Activated CD8-positive, alpha-beta memory T cell treated with anti-CD3 and anti-CD28 coated beads, Interleukin-2, amount 10 ng/mL, durations not matched to agents 7 days and 5 days (primary cell): ENCODE measurements around the gene ATP7A. TPM values are rescaled to one million over a fixed set of nuclear protein-coding genes. Genes with fewer than 3 reads are reported as not detected.
"Not testable (repeated sequence)": the region's sequence is repeated elsewhere in the genome, so short reads cannot be mapped to it uniquely, and the experiment has no call there.

Experiments used
- ATAC-seq: fragments of 150-1000 bp; cut with Tn5 transposase; one replicate; pipeline ENCODE4 v1.10.0; 2021; ENCODE audit warnings: moderate library complexity
- CTCF ChIA-PET: fragments of 350-600 bp; sonication (Branson Sonifier 250); formaldehyde crosslinking; loops from one replicate; lab custom pipeline; 2021; ENCODE audit warnings: antibody characterized with exemption; lab: Charles Lee
- DNase-seq: peaks from one replicate; pipeline ENCODE4 v3.0.0-alpha.2; 2020
- H3K27ac Mint-ChIP-seq: one replicate; pipeline ENCODE4 v1.8.0; 2021; ENCODE audit warnings: mild to moderate bottlenecking, mixed read lengths
- H3K27me3 Mint-ChIP-seq: one replicate; pipeline ENCODE4 v1.8.0; 2021; ENCODE audit warnings: mixed read lengths
- H3K36me3 Mint-ChIP-seq: one replicate; pipeline ENCODE4 v1.8.0; 2021; ENCODE audit warnings: mild to moderate bottlenecking, mixed read lengths
- H3K4me1 Mint-ChIP-seq: one replicate; pipeline ENCODE4 v1.8.0; 2021; ENCODE audit warnings: mixed read lengths
- H3K4me3 Mint-ChIP-seq: one replicate; pipeline ENCODE4 v1.8.0; 2021; ENCODE audit warnings: mild to moderate bottlenecking, moderate library complexity, mixed read lengths
- H3K9me3 Mint-ChIP-seq: one replicate; pipeline ENCODE4 v1.8.0; 2022; ENCODE audit warnings: low read depth, mixed read lengths
- total RNA-seq, 2 experiments: library from RNA; stranded (reverse); gene quantifications; one replicate each; pipeline ENCODE4 v1.2.3, GENCODE V29; 2021

The ATP7A gene
- total RNA-seq, 2 experiments from 2014 or later = 10.0 to 11.9 TPM

- no peak for DNase-seq
- no peak overlapping the region for H3K4me3 Mint-ChIP-seq
- CTCF ChIA-PET = interaction anchor here (0.7 to 2.6 kb wide), 12 partner anchors 10 to 125 kb away, joined by 3 to 14 read pairs (median 4); partner anchors contain the start of genes ATP7A and COX7B
- H3K36me3 Mint-ChIP-seq = no peaks in the 10 kb centered on the region
- no peak overlapping the region for H3K27ac Mint-ChIP-seq
- no peaks in the 10 kb centered on the region for H3K9me3 Mint-ChIP-seq
- H3K27me3 Mint-ChIP-seq = no peaks in the 10 kb centered on the region
- H3K4me1 Mint-ChIP-seq = peaks cover 3% of the 10 kb centered on the region
- ATAC-seq = peak; percentile 45
These were observed 114.0 kb downstream of the ATP7A start for GRCh38 chrX:78024349-78025059.

- peaks cover 3% of the 10 kb centered on the region for H3K4me1 Mint-ChIP-seq
- ATAC-seq = no peak
- CTCF ChIA-PET = no interaction called here
These were observed 117.3 kb downstream of the ATP7A start for GRCh38 chrX:78027798-78028197.

GRCh38 chrX:78029663-78030062, 119.2 kb downstream of the ATP7A start:
- no peak overlapping the region for H3K27ac Mint-ChIP-seq
- no peaks in the 10 kb centered on the region for H3K27me3 Mint-ChIP-seq
- H3K4me1 Mint-ChIP-seq = peaks cover 2% of the 10 kb centered on the region
- CTCF ChIA-PET = no interaction called here
- peaks cover 6% of the 10 kb centered on the region for H3K36me3 Mint-ChIP-seq
- no peak overlapping the region for H3K4me3 Mint-ChIP-seq
- DNase-seq (peak; percentile 40), ATAC-seq (no peak)
- no peaks in the 10 kb centered on the region for H3K9me3 Mint-ChIP-seq

More at GRCh38 chrX:78027798-78028197, 117.3 kb downstream of the ATP7A start:
- Mint-ChIP-seq H3K36me3 (peaks cover 2% of the 10 kb centered on the region), H3K4me3 (no peak overlapping the region), H3K27ac (no peak overlapping the region), H3K27me3 (no peaks in the 10 kb centered on the region), H3K9me3 (no peaks in the 10 kb centered on the region)
- DNase-seq = no peak

GRCh38 chrX:78035061-78035460, 124.6 kb downstream of the ATP7A start:
- no peak overlapping the region for H3K27ac Mint-ChIP-seq
- no peaks in the 10 kb centered on the region for H3K27me3 Mint-ChIP-seq
- DNase-seq (no peak), ATAC-seq (no peak)
- H3K4me3 Mint-ChIP-seq = no peak overlapping the region
- no peaks in the 10 kb centered on the region for H3K9me3 Mint-ChIP-seq
- CTCF ChIA-PET = interaction anchor here (1.5 kb wide), 1 partner anchor 10 kb away, joined by 3 read pairs; no protein-coding TSS in a partner anchor
- no peaks in the 10 kb centered on the region for H3K4me1 Mint-ChIP-seq
- H3K36me3 Mint-ChIP-seq = peaks cover 14% of the 10 kb centered on the region

GRCh38 chrX:78037881-78038280, 127.4 kb downstream of the ATP7A start:
- ATAC-seq (no peak), DNase-seq (no peak)
- no peak overlapping the region for H3K27ac Mint-ChIP-seq
- H3K27me3 Mint-ChIP-seq = no peaks in the 10 kb centered on the region
- no peaks in the 10 kb centered on the region for H3K9me3 Mint-ChIP-seq
- no peak overlapping the region for H3K4me3 Mint-ChIP-seq
- peaks cover 19% of the 10 kb centered on the region for H3K36me3 Mint-ChIP-seq
- no peaks in the 10 kb centered on the region for H3K4me1 Mint-ChIP-seq
- CTCF ChIA-PET = interaction anchor here (0.8 kb wide), 1 partner anchor 13 kb away, joined by 3 read pairs; no protein-coding TSS in a partner anchor

- H3K27me3 Mint-ChIP-seq = no peaks in the 10 kb centered on the region
- H3K4me3 Mint-ChIP-seq = no peak overlapping the region
- no peaks in the 10 kb centered on the region for H3K4me1 Mint-ChIP-seq
- no peak overlapping the region for H3K27ac Mint-ChIP-seq
- H3K9me3 Mint-ChIP-seq = no peaks in the 10 kb centered on the region
- H3K36me3 Mint-ChIP-seq = peaks cover 18% of the 10 kb centered on the region
- no peak for DNase-seq
- no peak for ATAC-seq
- CTCF ChIA-PET = interaction anchor here (1.5 kb wide), 1 partner anchor 18 kb away, joined by 3 read pairs; no protein-coding TSS in a partner anchor
These were observed 132.1 kb downstream of the ATP7A start for GRCh38 chrX:78042601-78043000.

- Mint-ChIP-seq H3K27me3 (no peaks in the 10 kb centered on the region), H3K36me3 (peaks cover 17% of the 10 kb centered on the region), H3K4me1 (no peaks in the 10 kb centered on the region), H3K9me3 (no peaks in the 10 kb centered on the region), H3K27ac (no peak overlapping the region), H3K4me3 (no peak overlapping the region)
- ATAC-seq = no peak
- no peak for DNase-seq
- CTCF ChIA-PET = no interaction called here
These were observed 135.9 kb downstream of the ATP7A start for GRCh38 chrX:78046362-78046761.

- H3K36me3 Mint-ChIP-seq = peaks cover 23% of the 10 kb centered on the region
- H3K27ac Mint-ChIP-seq = no peak overlapping the region
- CTCF ChIA-PET = no interaction called here
- ATAC-seq (no peak), DNase-seq (no peak)
- peaks cover 2% of the 10 kb centered on the region for H3K4me1 Mint-ChIP-seq
- H3K4me3 Mint-ChIP-seq = no peak overlapping the region
- H3K9me3 Mint-ChIP-seq = peaks cover 4% of the 10 kb centered on the region
- no peaks in the 10 kb centered on the region for H3K27me3 Mint-ChIP-seq
These were observed 137.6 kb downstream of the ATP7A start for GRCh38 chrX:78048052-78048451.

- Mint-ChIP-seq H3K27me3 (no peaks in the 10 kb centered on the region), H3K27ac (no peak overlapping the region), H3K36me3 (peaks cover 3% of the 10 kb centered on the region), H3K9me3 (no peaks in the 10 kb centered on the region), H3K4me1 (peaks cover 24% of the 10 kb centered on the region), H3K4me3 (no peak overlapping the region)
- CTCF ChIA-PET = interaction anchor here (0.6 kb wide), 1 partner anchor 20 kb away, joined by 3 read pairs; no protein-coding TSS in a partner anchor
- ATAC-seq (no peak), DNase-seq (no peak)
These were observed 153.2 kb downstream of the ATP7A start for GRCh38 chrX:78063687-78064086.

- DNase-seq (no peak), ATAC-seq (no peak)
- H3K27ac Mint-ChIP-seq = no peak overlapping the region
- no peaks in the 10 kb centered on the region for H3K27me3 Mint-ChIP-seq
- H3K4me1 Mint-ChIP-seq = peaks cover 24% of the 10 kb centered on the region
- CTCF ChIA-PET = interaction anchor here (0.6 to 1.5 kb wide), 2 partner anchors 20 to 29 kb away, joined by 3 to 5 read pairs; no protein-coding TSS in a partner anchor
- peaks cover 3% of the 10 kb centered on the region for H3K36me3 Mint-ChIP-seq
- H3K9me3 Mint-ChIP-seq = no peaks in the 10 kb centered on the region
- no peak overlapping the region for H3K4me3 Mint-ChIP-seq
These were observed 153.7 kb downstream of the ATP7A start for GRCh38 chrX:78064152-78064551.

GRCh38 chrX:78064698-78065601, 154.5 kb downstream of the ATP7A start:
- Mint-ChIP-seq H3K4me1 (peaks cover 24% of the 10 kb centered on the region), H3K27ac (peak overlapping the region; percentile 87)
- CTCF ChIA-PET = interaction anchor here (0.6 to 1.5 kb wide), 2 partner anchors 28 to 39 kb away, joined by 3 to 5 read pairs; no protein-coding TSS in a partner anchor
- H3K36me3 Mint-ChIP-seq, H3K9me3 Mint-ChIP-seq, H3K4me3 Mint-ChIP-seq, H3K27me3 Mint-ChIP-seq: not testable (repeated sequence)
- peak; percentile 89 for ATAC-seq
- peak; percentile 47 for DNase-seq

GRCh38 chrX:78066110-78066509, 155.6 kb downstream of the ATP7A start:
- H3K36me3 Mint-ChIP-seq = peaks cover 3% of the 10 kb centered on the region
- no peaks in the 10 kb centered on the region for H3K9me3 Mint-ChIP-seq
- H3K4me3 Mint-ChIP-seq = no peak overlapping the region
- peaks cover 24% of the 10 kb centered on the region for H3K4me1 Mint-ChIP-seq
- CTCF ChIA-PET = no interaction called here
- no peak for ATAC-seq
- H3K27ac Mint-ChIP-seq = no peak overlapping the region
- no peak for DNase-seq
- no peaks in the 10 kb centered on the region for H3K27me3 Mint-ChIP-seq

GRCh38 chrX:78071331-78071730, 160.8 kb downstream of the ATP7A start:
- DNase-seq (no peak), ATAC-seq (no peak)
- peaks cover 29% of the 10 kb centered on the region for H3K4me1 Mint-ChIP-seq
- H3K27ac Mint-ChIP-seq = no peak overlapping the region
- CTCF ChIA-PET = interaction anchor here (2.5 kb wide), 1 partner anchor 21 kb away, joined by 9 read pairs; no protein-coding TSS in a partner anchor
- no peak overlapping the region for H3K4me3 Mint-ChIP-seq
- H3K9me3 Mint-ChIP-seq = peaks cover 4% of the 10 kb centered on the region
- H3K36me3 Mint-ChIP-seq = peaks cover 17% of the 10 kb centered on the region
- H3K27me3 Mint-ChIP-seq = no peaks in the 10 kb centered on the region
